ENCODE measurements around the gene HLA-B. TPM values are rescaled to one million over a fixed set of nuclear protein-coding genes. Genes with fewer than 3 reads are reported as not detected.

The HLA-B gene
- total and polyA plus RNA-seq, 8 donors = 134 to 1,907 (median 633) TPM

DNA sequence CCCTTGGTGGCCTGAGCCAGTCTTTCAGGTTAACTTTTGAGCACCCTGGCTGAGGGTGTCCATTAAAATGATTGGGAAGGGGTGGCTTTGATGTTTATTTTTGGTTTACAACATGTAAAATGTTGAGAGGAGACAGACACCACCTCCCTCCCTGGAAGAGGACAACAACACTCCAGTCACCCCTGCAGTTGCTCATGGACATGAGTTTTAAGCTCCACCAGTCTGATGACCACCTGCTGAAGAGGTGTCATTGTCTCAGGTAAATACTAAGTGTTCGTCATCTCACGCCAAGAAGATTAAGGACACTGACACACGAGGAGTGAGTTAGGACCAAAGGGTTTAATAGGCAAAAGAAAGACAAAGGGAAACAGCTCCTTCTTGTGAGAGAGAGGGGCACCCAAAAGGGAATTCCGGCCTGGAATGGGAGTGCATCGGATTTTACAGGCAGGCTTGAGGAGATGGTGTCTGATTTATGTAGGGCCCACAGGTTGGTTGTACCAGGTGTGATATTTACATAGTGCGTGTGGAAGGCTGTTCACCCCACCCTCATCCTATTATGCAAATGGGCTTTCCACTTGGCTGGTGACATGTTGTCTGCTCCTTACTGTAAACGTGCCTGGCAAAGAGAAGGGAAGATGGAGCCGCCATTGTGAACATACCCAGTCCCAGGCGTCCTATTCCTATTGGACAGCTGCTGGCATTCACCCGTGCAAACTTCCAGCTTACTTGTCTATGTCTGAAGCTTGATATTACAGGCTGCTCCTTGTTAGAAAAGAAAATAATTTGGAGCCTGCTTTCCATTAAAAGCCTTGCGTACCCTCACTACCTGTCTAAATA, 6.6 kb downstream of the HLA-B start:
- no peaks in the 10 kb centered on the region for H3K27me3 ChIP-seq
- H3K4me3 ChIP-seq = no peak overlapping the region
- H3K27ac ChIP-seq = no peak overlapping the region
- H3K9me3 ChIP-seq = no peaks in the 10 kb centered on the region
- peaks cover 6 to 23% (median 21%) of the 10 kb centered on the region in 4 donors for H3K36me3 ChIP-seq
- TF ChIP-seq EP300 (IDR thresholded peaks at IDR 0.05) = no peak
- TF ChIP-seq POLR2A (IDR thresholded peaks at IDR 0.05) = no peak
- TF ChIP-seq CTCF (IDR thresholded peaks at IDR 0.05) = no peak
- TF ChIP-seq POLR2AphosphoS5 (IDR thresholded peaks at IDR 0.05) = no peak
- WGBS, 5 donors = 51 to 57% (median 53%) methylated on average over 11 of the region's 11 CpGs
- no peak for DNase-seq
- peaks cover 6 to 25% (median 12%) of the 10 kb centered on the region in 4 donors for H3K4me1 ChIP-seq
- intact Hi-C loops (cut with DNase I; ENCODE audit: low total_unique reads) = loop anchor here (5.0 kb wide), 1 partner anchor 83 kb away; no protein-coding TSS in a partner anchor

DNA sequence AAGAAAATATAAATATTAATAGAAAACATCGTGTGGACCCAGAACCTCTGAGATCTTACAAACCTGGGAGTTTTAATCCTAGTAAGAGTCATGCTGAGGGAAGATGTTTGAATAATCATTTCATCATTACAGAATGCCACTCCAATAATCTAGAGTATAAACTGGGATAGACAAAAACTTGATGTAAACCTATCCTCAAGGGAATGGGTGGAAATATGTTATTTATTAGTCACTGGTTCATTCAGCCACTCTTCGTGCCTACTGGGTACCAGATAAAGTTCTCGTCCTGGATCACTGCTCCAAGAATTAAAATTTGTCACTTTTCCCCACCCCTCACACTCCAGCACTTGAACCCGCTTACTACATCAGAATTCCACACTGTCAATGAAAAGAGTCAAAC, 7.7 kb downstream of the HLA-B start:
- no peak for TF ChIP-seq CTCF (IDR thresholded peaks at IDR 0.05)
- TF ChIP-seq POLR2AphosphoS5 (IDR thresholded peaks at IDR 0.05) = no peak
- no peak for TF ChIP-seq EP300 (IDR thresholded peaks at IDR 0.05)
- TF ChIP-seq POLR2A (IDR thresholded peaks at IDR 0.05) = no peak
- intact Hi-C loops (cut with DNase I; ENCODE audit: low total_unique reads) = no loop called here
- H3K4me1 ChIP-seq = peaks cover 0 to 13% (median 7%) of the 10 kb centered on the region in 4 donors
- no peak overlapping the region for H3K27ac ChIP-seq
- H3K9me3 ChIP-seq = no peaks in the 10 kb centered on the region
- DNase-seq = no peak
- no peak overlapping the region for H3K4me3 ChIP-seq
- 60 to 85% (median 67%) methylated on average over 4 of the region's 4 CpGs for WGBS, 5 donors
- H3K36me3 ChIP-seq = peaks cover 6 to 12% (median 10%) of the 10 kb centered on the region in 4 donors
- no peaks in the 10 kb centered on the region for H3K27me3 ChIP-seq

- intact Hi-C loops (cut with DNase I; ENCODE audit: low total_unique reads) = no loop called here
- 45 to 58% (median 50%) methylated on average over 5 of the region's 5 CpGs for WGBS, 5 donors
- no peak overlapping the region for H3K27ac ChIP-seq
- H3K36me3 ChIP-seq = no peaks in the 10 kb centered on the region
- H3K9me3 ChIP-seq = peaks cover 0 to 4% (median 0%) of the 10 kb centered on the region in 4 donors
- H3K4me3 ChIP-seq = no peak overlapping the region
- DNase-seq = no peak
- H3K27me3 ChIP-seq = no peaks in the 10 kb centered on the region
- H3K4me1 ChIP-seq = no peaks in the 10 kb centered on the region
- TF ChIP-seq POLR2AphosphoS5 (IDR thresholded peaks at IDR 0.05) = no peak
- TF ChIP-seq EP300 (IDR thresholded peaks at IDR 0.05) = no peak
- no peak for TF ChIP-seq POLR2A (IDR thresholded peaks at IDR 0.05)
- no peak for TF ChIP-seq CTCF (IDR thresholded peaks at IDR 0.05)
Measured at GRCh38 chr6:31345026-31345730, 11.8 kb downstream of the HLA-B start.

DNA sequence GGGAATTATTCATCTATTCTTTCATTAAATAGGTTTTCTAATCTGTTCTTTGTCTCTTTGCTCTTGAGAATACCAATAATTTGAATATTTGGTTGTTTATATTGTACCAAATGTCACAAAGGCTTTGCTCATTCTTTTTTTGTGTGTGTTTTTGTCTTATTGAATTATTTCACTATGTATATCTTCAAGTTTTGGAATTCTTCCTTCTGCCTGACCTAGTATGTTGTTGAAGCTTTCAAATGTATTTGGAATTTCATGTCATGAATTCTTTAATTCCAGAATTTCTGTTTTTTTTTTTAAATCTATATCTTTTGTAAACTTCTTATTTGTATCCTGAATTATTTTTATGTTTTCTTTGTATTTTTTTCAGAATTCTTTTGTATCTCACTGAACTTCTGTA, 16.8 kb downstream of the HLA-B start:
- TF ChIP-seq POLR2AphosphoS5 (IDR thresholded peaks at IDR 0.05) (no peak), POLR2A (IDR thresholded peaks at IDR 0.05) (no peak), CTCF (IDR thresholded peaks at IDR 0.05) (no peak), EP300 (IDR thresholded peaks at IDR 0.05) (no peak)
- no peaks in the 10 kb centered on the region for H3K36me3 ChIP-seq
- DNase-seq = no peak
- H3K4me3 ChIP-seq = no peak overlapping the region
- H3K4me1 ChIP-seq = no peaks in the 10 kb centered on the region
- H3K9me3 ChIP-seq = peaks cover 0 to 34% (median 12%) of the 10 kb centered on the region in 4 donors
- no peaks in the 10 kb centered on the region for H3K27me3 ChIP-seq
- intact Hi-C loops (cut with DNase I; ENCODE audit: low total_unique reads) = no loop called here
- H3K27ac ChIP-seq = no peak overlapping the region

Data from stomach (tissue), 9 donors.